GM12878 (cell line): Measurements from ENCODE around the gene EPHA5. TPM values are rescaled to one million over a fixed set of nuclear protein-coding genes. Genes with fewer than 3 reads are reported as not detected.

Experiments
- ATAC-seq: fragments of 200-7000 bp; cut with Tn5 transposase; 3 replicates; pipeline ENCODE4 v1.9.1; 2020; ENCODE audit warnings: mild to moderate bottlenecking, moderate library complexity
- BruUV-seq: library from RNA; stranded (reverse); fragments of 400-500 nt; replicated peaks from 2 replicates; lab custom pipeline; 2021; lab: Mats Ljungman, UMichigan
- CTCF ChIA-PET: fragments of 300-600 bp; sonication (Branson Sonifier 250); formaldehyde crosslinking; extraction: SDS; loops from one replicate; lab custom pipeline; 2021; ENCODE audit warnings: inconsistent platforms; lab: Yijun Ruan, JAX
- POLR2A ChIA-PET: fragments of 350-600 bp; formaldehyde crosslinking; extraction: SDS; loops from one replicate; lab custom pipeline; 2021; ENCODE audit warnings: inconsistent platforms; lab: Charles Lee
- RAD21 ChIA-PET: fragments of 300-600 bp; sonication (Branson Sonifier 250); formaldehyde crosslinking; loops from one replicate; lab custom pipeline; 2023; ENCODE audit warnings: antibody characterized with exemption; ENCODE audit not compliant: unreplicated experiment; lab: Charles Lee
- SMC1A ChIA-PET: fragments of 300-600 bp; sonication (Branson Sonifier 250); formaldehyde crosslinking; loops from one replicate; lab custom pipeline; 2023; ENCODE audit not compliant: unreplicated experiment, uncharacterized antibody; lab: Charles Lee
- DNase-seq: peaks from one replicate; pipeline ENCODE4 v3.0.0-alpha.2; 2011; ENCODE audit warnings: low read depth, low spot score
- FAIRE-seq: peaks from 3 replicates; lab custom pipeline; 2011; peaks lifted over from hg19 to GRCh38; lab: Jason Lieb, UNC
- H2AFZ ChIP-seq: 2 replicates; pipeline ENCODE4 v1.6.0; 2011; ENCODE audit warnings: low read depth, low read length, control low read depth; ENCODE audit not compliant: control insufficient read depth
- H3K27ac ChIP-seq: 2 replicates; pipeline ENCODE4 v1.5.1; 2011; ENCODE audit warnings: control low read depth; ENCODE audit not compliant: control insufficient read depth, insufficient read depth
- H3K27me3 ChIP-seq, 2 experiments: replicated peaks in 1 of 2; 2 replicates each; pipeline versions ENCODE4 v1.6.0 to v1.6.1; 2011; ENCODE audit warnings: low read length in 1 of 2; ENCODE audit not compliant: control insufficient read depth in 2 of 2, insufficient read depth in 2 of 2
- H3K36me3 ChIP-seq, 2 experiments: 2 replicates each; pipeline ENCODE4 v1.5.1; 2011; ENCODE audit warnings: low read length in 1 of 2; ENCODE audit not compliant: control insufficient read depth in 2 of 2, insufficient read depth in 2 of 2
- H3K4me1 ChIP-seq: 2 replicates; pipeline ENCODE4 v1.6.1; 2011; ENCODE audit warnings: mild to moderate bottlenecking, low read length, moderate library complexity, mixed read lengths; ENCODE audit not compliant: control insufficient read depth, insufficient read depth
- H3K4me2 ChIP-seq: 2 replicates; pipeline ENCODE4 v1.6.0; 2011; ENCODE audit warnings: control low read depth; ENCODE audit not compliant: control insufficient read depth, insufficient read depth
- H3K4me3 ChIP-seq: fragments of 200-600 bp; sonication (generic); 2 replicates; pipeline ENCODE4 v1.5.1; 2016
- H3K79me2 ChIP-seq: 2 replicates; pipeline ENCODE4 v1.6.0; 2011; ENCODE audit warnings: low read length; ENCODE audit not compliant: control insufficient read depth, insufficient read depth
- H3K9ac ChIP-seq: 2 replicates; pipeline ENCODE4 v1.8.0; 2011; ENCODE audit warnings: low read length, control low read depth, mixed read lengths; ENCODE audit not compliant: control insufficient read depth, insufficient read depth
- H3K9me3 ChIP-seq: replicated peaks from 3 replicates; pipeline ENCODE4 v1.5.1; 2011; ENCODE audit warnings: mild to moderate bottlenecking, low read length; ENCODE audit not compliant: control insufficient read depth, insufficient read depth
- H4K20me1 ChIP-seq: 2 replicates; pipeline ENCODE4 v1.6.0; 2011; ENCODE audit not compliant: control insufficient read depth, insufficient read depth
- BCLAF1 ChIP-seq: fragments of 450-650 bp; IDR thresholded peaks from 2 replicates; pipeline ENCODE4 v1.6.1; 2017; ENCODE audit warnings: antibody characterized with exemption, mild to moderate bottlenecking, moderate library complexity
- CBFB ChIP-seq: IDR thresholded peaks from 2 replicates; pipeline ENCODE4 v1.6.1; 2016; ENCODE audit warnings: antibody characterized with exemption, low read depth
- NFYA ChIP-seq: IDR thresholded peaks from 2 replicates; pipeline ENCODE4 v1.6.1; 2011; ENCODE audit warnings: low read depth, mild to moderate bottlenecking, low read length, improper control_type of control experiment, borderline replicate concordance
- PAX8 ChIP-seq: fragments of 450-650 bp; IDR thresholded peaks from 2 replicates; pipeline ENCODE4 v1.6.1; 2017; ENCODE audit warnings: mild to moderate bottlenecking, moderate library complexity
- POLR2AphosphoS5 ChIP-seq: IDR thresholded peaks from 2 replicates; pipeline ENCODE4 v1.6.1; 2011; ENCODE audit warnings: mild to moderate bottlenecking, low read length, inconsistent platforms
- RB1 ChIP-seq: fragments of 450-650 bp; formaldehyde crosslinking; IDR thresholded peaks from 2 replicates; pipeline ENCODE4 v1.6.1; 2017; ENCODE audit warnings: mild to moderate bottlenecking, borderline replicate concordance
- RUNX3 ChIP-seq: IDR thresholded peaks from 2 replicates; pipeline ENCODE4 v1.6.1; 2012; ENCODE audit warnings: low read length, inconsistent platforms
- SMAD5 ChIP-seq: IDR thresholded peaks from 2 replicates; pipeline ENCODE4 v1.6.1; 2016; ENCODE audit warnings: antibody characterized with exemption, low read depth
- TCF3 ChIP-seq: IDR thresholded peaks from 2 replicates; pipeline ENCODE4 v1.6.1; 2012; ENCODE audit warnings: low read depth, mild to moderate bottlenecking, low read length, borderline replicate concordance; ENCODE audit not compliant: insufficient read depth
- TCF7 ChIP-seq: IDR thresholded peaks from 2 replicates; pipeline ENCODE4 v1.6.1; 2014; ENCODE audit warnings: antibody characterized with exemption, borderline replicate concordance
- WGBS: methylation state at CpG from one replicate; pipeline ENCODE4 v1.1.6; 2016; ENCODE audit warnings: low lambda C conversion rate; ENCODE audit not compliant: insufficient replicate concordance, insufficient coverage; ENCODE audit errors: missing lambda C conversion rate; 5-methylcytosine and 5-hydroxymethylcytosine counted together
- in situ Hi-C: fragments of 300-500 bp; cut with MboI; formaldehyde crosslinking; loops from 9 replicates; pipeline ENCODE4 v1.14.3; 2018; ENCODE audit warnings: mixed read lengths
- intact Hi-C: fragments of 100-400 bp; cut with micrococcal nuclease; formaldehyde crosslinking; loops from one replicate; pipeline ENCODE4 v1.14.2; 2022; ENCODE audit not compliant: unreplicated experiment
- polyA plus RNA-seq, 11 experiments: library from polyadenylated mRNA; depleted of rRNA in 4 of 11; unstranded in 6 of 11; stranded (reverse) in 5 of 11; fragments of >200 nt; fragmentation: Nextera tagmentation in 4 of 11; fragmentation: Illumina TruSeq in 1 of 11; extraction: Ambion mirVana in 4 of 11; extraction: Trizol in 1 of 11; gene quantifications; 1 replicate in 1 of 11; 2 replicates in 10 of 11; pipeline versions ENCODE4 v1.2.1 to v1.2.3, GENCODE V29; 2011 to 2016; ENCODE audit warnings: inconsistent platforms in 2 of 11, missing spikeins in 2 of 11, low read depth in 1 of 11
- total RNA-seq, 4 experiments: library from RNA; depleted of rRNA in 3 of 4; stranded (reverse); fragments of >200 nt in 3 of 4; fragmentation: Illumina TruSeq in 1 of 4; extraction: Trizol in 1 of 4; gene quantifications; 2 replicates each; pipeline versions ENCODE4 v1.2.1 to v1.2.3, GENCODE V29; 2013 to 2021

Gene EPHA5
- total and polyA plus RNA-seq, 10 of the 15 experiments (the other 5 are each of a cell fraction or from before 2014, with no cell fraction given) = not detected

GRCh38 chr4:65561164-65561563 is 109.1 kb downstream of the EPHA5 start (continued):
- TF ChIP-seq RUNX3 = no peak
- no peak for TF ChIP-seq RB1
- TF ChIP-seq BCLAF1 = no peak
- no peak for TF ChIP-seq NFYA
- TF ChIP-seq CBFB = no peak
- TF ChIP-seq POLR2AphosphoS5 = no peak
- TF ChIP-seq TCF7 = no peak
- no peak for TF ChIP-seq SMAD5
- TF ChIP-seq, all 136 proteins: peak for 0

DNA sequence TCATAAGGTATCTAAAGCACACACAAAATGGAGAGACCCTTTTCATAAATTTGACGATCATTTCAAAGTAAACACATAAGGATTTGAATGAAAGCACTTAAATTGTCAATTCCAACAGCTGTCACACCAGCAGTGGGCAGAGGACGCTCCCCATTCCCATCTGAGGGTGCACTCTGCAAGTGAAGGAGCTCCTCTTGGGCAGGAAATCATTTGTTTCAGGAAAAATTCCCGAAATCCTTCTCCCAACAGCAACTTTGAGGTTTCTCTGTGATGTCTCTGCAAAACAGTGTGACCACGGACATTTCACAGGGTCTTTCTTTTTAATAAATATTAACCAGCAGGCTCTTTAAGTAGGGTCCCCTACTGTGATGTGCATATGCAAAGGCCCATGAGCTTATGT is 111.0 kb downstream of the EPHA5 start:
- CTCF ChIA-PET = interaction anchor here (0.7 kb wide), 1 partner anchor 9 kb away, joined by 3 read pairs; no protein-coding TSS in a partner anchor
- FAIRE-seq (no peak), DNase-seq (no peak), ATAC-seq (no peak)
- POLR2A ChIA-PET = no interaction called here
- Histone ChIP-seq H3K27ac (no peak overlapping the region), H3K9ac (no peak overlapping the region), H3K9me3 (no peaks in the 10 kb centered on the region), H3K4me1 (no peaks in the 10 kb centered on the region), H3K4me2 (no peak overlapping the region), H3K36me3 (no peaks in the 10 kb centered on the region), H4K20me1 (no peaks in the 10 kb centered on the region), H3K79me2 (no peaks in the 10 kb centered on the region), H3K4me3 (no peak overlapping the region), H2AFZ (no peak overlapping the region), H3K27me3 (no peaks in the 10 kb centered on the region)
- intact Hi-C loops = no loop called here
- TF ChIP-seq TCF3 (no peak), PAX8 (no peak)
- BruUV-seq = no TSS peak
- SMC1A ChIA-PET = no interaction called here
- WGBS = 9% methylated on average over 4 of the region's 4 CpGs
- in situ Hi-C loops = no loop called here
- RAD21 ChIA-PET = no interaction called here
